Measurements from ENCODE around the gene DNAJC1.

The DNAJC1 gene

DNA sequence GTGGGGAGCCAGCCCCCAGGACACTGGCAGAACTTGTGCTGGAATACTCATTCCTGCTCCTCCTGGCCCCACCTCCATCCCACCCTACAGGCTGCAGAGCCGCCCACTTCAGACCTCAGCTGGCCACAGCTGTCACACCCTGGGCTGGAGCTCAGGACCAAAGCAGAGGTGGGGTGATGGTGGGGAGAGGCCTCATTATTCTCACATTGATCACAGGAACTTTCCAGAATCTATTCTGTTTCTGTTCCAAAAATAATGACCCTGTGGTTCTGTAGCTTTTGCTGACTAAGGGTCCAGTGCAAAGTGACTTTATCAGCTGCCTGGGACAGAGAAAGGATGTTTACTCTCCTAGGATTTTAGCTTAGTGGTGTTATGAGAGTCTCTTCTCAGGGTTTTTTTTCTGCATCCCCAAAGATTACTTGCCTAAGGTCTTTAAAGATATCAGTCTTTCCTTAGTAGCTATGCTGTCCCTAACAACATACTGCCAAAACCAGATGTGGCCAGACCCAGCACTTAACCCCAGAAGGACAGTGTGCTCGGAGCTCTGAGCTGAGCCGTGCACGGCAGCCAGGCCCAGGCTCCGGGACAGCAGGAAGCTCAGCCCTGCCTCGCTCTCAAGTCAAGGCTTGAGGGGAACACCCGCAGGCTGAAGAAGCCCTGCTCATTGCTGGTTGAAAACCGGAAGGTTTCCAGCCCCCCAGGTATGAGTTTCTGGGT, 246.2 kb downstream of the DNAJC1 start:
- no peak for DNase-seq

DNA sequence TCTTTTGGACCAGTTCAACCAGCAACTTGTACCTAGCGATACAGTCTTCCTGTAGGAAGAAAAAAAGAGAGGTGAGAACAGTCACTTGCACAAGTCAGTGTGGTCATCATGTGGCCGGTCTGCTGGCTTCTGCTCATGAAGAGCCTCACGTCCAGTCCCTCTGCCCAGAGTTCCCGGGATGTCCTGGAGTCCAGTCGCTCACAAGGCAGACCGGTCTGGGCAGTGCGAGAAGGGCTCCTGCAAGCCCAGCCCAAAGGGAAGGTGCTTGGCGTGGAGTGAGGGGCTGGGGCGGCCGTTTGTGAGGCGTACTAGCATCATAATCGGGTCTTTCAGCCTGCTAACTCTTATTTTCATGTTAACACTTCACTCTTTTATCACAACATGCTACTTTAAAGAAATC, 246.8 kb downstream of the DNAJC1 start:
- DNase-seq, result no peak

DNA sequence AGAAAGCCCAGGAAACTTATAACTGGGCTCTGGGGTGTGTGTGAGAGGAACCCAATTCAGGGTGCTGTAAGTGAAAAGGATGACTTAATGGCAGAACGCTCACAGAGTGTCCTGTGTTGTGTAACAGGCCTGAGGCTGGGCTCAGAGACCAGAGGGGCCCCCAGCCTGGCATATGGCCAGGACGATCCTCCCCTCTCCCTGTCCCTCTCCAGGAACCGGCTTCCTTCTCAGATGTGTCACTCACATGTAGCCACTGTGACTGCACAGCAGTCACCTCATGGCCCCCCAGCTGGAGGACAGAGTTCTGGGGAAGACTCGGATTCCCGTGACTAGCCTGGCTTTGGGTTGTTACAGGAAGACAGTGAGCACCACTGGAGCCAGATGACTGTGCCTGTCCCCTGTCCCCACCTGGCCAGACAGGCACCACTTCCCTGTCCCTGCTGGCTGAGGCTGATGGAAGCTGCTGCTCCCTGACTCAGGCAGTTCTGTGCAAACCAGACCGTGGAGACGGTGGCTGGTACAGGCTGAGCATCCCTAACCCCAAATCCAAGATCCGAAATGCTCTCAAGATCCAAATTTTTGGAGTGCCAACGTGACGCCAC, 249.0 kb downstream of the DNAJC1 start:
- no peak for DNase-seq

DNA sequence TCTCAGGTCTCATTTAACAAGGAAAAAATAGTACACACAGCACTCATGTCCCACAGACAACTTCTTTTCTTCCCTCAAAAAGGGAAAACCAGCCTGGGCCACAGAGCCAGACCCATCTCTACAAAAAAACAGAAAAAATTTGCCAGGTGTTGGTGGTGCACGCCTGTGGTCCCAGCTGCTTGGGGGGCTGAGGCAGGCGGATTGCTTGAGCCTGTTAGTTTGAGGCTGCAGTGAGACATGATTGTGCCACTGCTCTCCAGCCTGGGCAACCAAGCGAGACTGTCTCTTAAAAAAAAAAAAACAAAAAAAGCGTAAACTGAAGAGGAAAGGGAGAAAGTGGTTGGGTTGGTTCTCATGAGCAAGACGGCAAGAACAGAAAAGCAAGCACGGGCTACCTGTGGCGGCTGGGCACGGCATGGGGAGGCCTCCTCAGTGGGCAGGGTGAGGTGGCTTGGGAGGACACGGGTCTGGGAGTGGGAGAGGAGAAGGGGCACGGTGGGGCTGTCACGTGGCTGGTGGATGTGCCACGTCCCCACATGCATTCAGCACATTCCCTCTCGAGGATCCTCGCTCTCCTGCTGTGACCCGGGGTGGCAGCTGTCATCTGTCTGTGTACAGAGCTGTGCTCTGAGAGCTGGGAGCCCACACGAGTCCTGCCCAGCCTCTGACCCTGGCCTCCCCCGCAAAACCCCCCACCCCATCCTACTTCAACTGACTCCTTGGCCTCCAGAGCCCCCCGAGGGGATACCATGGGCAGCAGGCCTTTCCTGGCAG, 249.8 kb downstream of the DNAJC1 start:
- no peak for DNase-seq

- no peak for DNase-seq
These were observed 251.9 kb downstream of the DNAJC1 start for GRCh38 chr10:21751341-21752310.

DNA sequence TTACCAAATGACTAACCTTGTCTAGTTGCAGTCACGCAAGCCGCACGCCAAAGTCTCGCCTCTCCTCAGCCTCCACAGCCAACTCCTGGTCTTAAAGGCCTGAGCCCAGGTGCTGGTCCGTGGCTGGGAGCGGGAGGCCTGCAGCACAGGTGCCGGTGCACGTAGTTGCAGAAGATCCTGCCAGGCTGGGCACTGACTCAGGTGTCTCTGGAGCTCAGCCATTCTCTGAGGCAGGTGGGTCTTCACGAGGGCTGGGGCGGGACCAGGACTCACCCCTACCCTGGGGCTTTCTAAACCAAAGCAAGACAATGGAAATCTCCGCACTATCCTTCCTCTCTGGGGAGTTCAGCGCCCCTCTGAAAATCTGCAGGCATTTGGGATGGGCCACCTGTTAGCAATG, 253.1 kb downstream of the DNAJC1 start:
- DNase-seq, result no peak

DNA sequence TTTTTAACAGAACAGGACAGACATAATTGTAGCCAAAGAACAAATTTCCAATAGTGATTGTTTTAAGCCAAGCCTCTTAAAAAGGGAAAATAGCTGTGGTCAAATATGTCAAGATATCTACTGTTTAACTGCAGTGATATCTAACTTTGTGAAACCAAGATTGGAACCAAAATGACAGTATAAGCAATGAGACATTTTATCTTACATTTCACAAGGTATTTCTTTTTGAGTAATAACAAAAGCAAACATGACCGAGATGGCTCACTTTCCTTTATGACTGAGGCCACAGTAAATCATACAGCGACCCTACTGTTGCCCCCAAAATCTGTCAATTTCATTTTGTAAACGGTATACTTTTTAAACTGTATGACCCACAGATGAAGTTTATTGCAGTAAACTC, 253.7 kb downstream of the DNAJC1 start:
- no peak for DNase-seq

GRCh38 chr10:21747809-21748208, 255.7 kb downstream of the DNAJC1 start:
- no peak for DNase-seq

GRCh38 chr10:21746118-21746517, 257.4 kb downstream of the DNAJC1 start:
- no peak for DNase-seq

DNA sequence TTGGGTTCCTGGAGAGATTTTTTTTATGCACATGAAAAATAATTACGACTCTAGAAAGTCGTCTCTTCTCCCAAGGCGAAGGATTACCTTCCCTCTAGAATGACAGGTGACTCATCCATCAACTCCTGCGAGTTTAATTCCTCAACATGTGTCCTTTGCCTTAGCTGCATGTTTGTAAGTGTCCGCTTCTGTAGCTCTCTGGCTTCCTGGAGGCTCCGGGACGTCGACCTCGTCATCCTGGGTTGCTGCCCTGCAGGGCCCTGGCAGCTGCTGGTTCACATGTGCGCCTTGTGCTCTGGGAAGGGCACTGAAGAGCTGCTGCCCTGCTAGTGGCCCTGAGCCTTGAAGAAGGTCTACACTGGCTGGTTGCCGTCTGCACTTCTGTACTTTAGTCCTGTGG, 259.3 kb downstream of the DNAJC1 start:
- DNase-seq, result no peak

- no peak for DNase-seq
These were observed 260.7 kb downstream of the DNAJC1 start for GRCh38 chr10:21742740-21743412.

DNA sequence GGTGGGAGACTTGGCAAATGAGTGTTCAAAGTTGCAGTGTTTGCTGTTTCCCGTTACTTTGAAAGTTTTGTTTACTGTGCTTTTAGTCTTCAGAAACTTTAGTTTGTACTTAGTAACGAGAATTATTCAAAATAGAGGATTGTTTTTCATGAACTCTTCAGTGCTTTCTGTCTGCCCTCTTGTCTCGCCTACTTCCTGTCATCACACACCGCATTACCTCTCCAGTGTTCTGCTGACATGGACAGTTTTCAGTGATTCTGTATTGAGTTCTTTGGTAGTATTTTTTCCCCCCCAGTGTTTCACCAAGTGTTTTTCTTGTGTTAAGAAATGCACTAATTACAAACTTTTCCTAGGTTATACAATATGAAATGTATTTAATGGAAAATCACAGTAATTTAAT, 262.5 kb downstream of the DNAJC1 start:
- DNase-seq, result no peak

- no peak for DNase-seq
These were observed 266.4 kb downstream of the DNAJC1 start for GRCh38 chr10:21737106-21737505.

GRCh38 chr10:21733710-21734109, 269.8 kb downstream of the DNAJC1 start:
- DNase-seq, result peak; percentile 27

DNA sequence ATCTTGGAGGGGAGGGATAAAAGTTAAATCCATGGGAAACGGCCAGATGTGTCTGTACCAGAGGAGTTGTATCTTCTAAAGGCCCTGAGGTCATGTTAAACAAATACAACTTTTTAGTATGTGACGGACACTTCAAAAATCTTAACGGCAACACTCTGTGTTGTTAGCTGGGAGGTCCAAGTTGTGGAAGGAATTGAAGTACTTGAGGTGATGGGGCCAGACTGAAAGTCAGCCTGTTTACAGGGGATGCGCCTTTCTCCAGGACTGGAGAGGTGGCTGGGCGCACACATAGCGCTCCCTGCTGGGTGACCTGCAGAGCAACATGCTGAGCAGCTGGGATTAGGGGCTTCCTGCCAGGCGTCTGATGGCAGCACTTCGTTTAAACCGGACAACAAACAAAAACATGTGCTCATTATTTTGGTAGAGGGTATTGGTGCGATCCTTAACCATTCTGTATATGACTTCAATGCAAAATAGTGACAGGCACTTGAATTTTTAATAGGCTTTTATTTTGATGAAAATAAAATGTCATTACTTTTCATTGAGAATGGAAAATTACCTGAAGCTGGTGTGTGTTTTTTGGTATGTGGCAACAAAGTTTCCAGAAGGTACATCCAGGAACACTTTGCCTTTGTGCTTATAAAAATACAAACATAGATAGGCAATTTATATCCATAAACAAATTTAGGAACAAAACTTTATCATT, 271.3 kb downstream of the DNAJC1 start:
- DNase-seq, result peak; percentile 64

DNA sequence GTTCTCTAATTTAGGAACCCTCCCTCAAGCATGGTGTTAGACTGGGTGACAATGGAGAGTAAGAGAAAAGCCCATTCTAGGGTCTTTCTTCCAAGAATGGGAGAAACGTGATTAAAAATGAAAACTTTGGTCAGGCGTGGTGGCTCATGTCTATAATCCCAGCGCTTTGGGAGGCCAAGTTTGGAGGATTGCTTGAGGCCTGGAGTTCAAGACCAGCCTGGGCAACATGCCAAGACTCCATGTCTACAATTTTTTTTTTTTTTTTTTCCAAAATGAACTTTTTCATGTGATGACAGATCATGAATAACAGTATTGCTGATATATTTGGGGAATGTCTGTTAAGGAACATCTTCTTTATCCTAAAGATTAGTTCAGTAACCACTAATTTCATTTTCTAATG, 274.9 kb downstream of the DNAJC1 start:
- no peak for DNase-seq

DNA sequence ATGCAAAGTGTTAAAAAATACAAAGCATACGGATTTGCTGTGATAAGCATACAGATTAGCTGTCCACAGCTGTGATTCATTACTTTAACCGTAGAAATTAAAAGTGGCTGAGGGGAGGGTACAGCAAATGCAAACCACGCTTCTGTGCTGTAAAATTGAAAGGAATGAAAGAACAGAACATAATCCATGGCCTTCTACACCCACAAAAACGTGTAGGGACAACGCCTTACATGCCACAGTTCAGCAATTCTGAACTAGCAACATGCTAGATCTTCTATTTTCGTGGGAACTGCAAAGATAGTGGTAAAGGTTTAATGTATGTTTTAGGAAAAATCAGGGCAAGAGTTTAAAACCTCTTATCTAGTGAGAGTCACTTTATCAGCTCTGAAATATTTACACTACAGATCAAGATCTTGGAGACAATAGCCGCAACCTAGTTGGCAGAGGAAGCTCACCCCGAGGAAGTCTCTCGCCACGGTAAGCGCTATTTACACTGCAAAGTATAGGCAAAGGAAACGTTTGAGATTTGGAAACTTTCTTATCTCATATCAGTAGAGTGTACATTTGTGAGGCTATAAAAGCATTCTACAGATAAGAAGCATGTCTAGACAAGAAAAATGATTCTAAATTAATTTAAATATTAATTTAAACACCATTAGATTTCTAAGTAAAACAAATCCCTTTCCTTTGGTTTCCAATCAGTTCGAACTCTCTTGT, 275.9 kb downstream of the DNAJC1 start:
- DNase-seq, result no peak

GRCh38 chr10:21726601-21727225, 276.8 kb downstream of the DNAJC1 start:
- peak; percentile 23 for DNase-seq

DNA sequence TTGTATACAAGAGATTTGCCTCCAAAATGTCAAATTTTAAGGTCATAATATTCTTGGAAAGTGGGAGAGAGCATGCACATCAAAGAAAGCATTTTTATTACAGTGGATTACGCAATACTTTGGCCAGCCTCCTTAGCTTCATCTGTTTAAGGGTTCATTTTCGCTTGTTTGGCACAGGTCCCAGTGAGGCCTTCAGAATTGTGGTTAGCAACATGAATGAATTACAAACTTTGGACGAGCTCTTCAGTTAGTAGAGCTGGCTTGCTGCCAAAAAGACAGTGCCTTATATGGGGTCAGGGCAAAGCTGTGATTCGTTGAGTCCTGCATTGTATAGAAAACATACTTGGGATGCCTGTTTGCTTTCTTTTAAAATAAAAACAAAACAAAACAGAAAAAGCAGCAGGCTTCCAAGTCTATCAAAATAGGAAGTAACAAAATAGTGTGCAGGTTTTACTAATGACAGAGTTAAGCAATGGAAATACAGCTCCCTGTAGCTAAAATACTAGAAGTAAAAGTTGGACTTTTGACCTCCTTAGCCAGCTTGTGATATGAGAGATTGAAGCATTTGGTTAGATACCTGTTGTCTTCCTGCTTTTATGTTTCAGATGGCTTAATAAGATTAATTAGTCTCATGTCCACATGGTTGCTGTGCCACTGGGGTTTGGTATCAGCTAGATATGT, 278.7 kb downstream of the DNAJC1 start:
- peak; percentile 99 for DNase-seq

Data from fibroblast of skin of back (primary cell).